K562 treated with DMSO at 1 percent for 12 hours (cell line): ENCODE data around the gene CELF4. TPM values are rescaled to one million over a fixed set of nuclear protein-coding genes. Genes with fewer than 3 reads are reported as not detected.

Experiments
- total RNA-seq: library from RNA; unstranded; fragments of 300-600 nt; gene quantifications from 2 replicates; pipeline ENCODE4 v1.2.3, GENCODE V29; 2022; ENCODE audit not compliant: insufficient read depth

CELF4 gene
- 0.39 TPM in 1 of 2 replicates, not detected in the other for total RNA-seq

DNA sequence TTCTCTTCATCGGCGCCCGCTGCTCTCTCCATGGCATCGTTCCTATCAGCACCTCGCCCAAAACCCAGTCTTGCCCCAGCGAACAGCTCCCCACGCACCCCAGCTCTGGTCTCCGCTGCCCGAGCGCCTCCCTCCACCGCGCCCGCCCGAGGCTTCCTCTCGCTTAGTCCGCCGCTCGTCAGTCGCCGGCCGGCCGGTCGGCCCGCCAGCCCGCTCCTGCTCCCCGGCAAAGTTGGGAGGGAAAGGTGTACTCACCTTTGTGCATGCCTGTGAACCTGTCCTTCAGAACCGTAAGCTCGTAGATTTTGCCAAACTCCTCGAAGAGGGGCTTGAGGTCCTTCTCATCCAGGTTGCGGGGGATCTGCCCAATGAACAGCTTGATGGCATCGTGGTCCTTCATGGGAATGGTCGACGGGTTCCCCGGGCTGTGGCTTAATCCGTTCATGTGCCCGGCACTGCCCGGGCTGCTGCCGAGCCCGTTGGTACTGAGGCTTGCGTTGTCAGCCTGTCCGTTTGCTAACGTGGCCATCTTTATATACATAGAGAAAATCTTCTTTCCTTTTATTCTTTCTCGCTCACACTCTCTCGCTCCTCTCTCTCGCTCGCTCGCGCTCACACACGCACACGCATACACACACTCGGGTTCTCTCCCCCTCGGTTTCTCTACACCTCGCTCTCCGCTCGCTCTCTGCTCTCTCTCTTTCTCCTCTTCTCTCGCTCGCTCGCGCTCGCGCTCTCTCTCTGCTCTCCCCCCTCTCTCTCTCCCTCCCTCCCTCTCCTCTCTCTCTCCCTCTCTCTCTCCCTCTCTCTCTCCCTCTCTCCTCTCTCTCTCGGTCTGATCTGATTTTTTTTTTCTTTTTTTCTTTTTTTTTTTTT lies at the start of gene CELF4:
TSS of gene CELF4 (minus strand) at position 698 of the 876 bp plus-strand sequence.

